Astrocyte of the hippocampus (primary cell): ENCODE measurements around the gene PRTFDC1.
A peak's percentile ranks its signal among the peaks of the same experiment; 100 is the strongest.
"Not testable (repeated sequence)": the region's sequence is repeated elsewhere in the genome, so short reads cannot be mapped to it uniquely, and the experiment has no call there.

Source experiments
- DNase-seq: peaks from one replicate; pipeline ENCODE4 v3.0.0; 2011; ENCODE audit warnings: low read depth, low spot score

PRTFDC1 gene

DNA sequence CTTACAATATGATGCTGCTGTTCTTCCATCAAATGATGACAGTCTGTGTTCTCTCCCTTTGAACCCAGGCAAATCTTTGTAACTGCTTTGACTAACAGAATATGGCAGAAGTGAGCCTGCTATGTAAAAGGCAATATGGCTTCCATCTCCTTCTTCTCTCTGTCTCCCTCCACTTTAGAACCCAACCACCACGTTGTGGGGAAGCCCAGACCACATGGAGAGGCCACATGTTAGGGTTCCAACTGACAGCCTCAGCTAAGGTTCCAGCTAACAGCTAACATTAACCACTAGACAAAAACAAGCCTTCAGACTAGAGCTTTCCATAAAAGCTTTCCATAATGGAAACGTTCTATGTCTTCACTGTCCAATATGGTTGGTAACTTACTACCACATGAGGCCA lies 107.7 kb downstream of the PRTFDC1 start:
- DNase-seq, result no peak

DNA sequence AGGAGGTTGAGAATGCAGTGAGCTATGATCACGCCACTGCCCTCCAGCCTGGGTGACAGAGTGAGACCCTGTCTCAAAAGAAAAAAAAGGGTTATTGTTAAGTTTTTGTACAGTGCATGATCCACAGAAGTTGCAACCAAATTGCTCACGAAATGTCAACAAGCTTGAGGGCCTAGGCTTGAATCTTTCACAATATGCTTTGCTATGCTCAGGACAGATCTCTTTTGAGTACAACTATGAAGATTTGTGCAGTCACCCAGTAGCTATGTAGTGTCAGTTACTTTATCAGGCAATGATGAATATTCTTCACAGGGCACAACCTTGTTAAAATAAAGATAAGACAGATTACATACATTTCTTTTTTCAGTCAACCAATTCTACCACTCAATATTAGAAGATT lies 109.2 kb downstream of the PRTFDC1 start:
- no peak for DNase-seq

DNA sequence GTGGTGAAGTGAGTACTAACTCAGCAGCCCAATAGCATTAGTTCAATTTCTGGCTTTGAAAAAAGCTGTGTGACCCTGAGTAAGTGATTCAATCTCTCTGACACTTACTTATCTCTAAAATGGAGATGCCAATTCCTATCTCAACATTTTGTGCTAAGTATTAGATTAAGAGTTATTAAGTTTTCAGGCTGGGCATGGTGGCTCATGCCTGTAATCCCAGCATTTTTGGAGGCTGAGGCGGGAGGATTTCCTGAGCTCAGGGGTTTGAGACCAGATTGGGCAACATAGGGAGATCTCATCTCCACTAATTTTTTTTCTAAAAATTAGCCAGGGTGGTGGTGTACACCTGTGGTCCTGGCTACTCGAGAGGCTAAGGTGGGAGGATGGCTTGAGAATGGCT lies 109.5 kb downstream of the PRTFDC1 start:
- DNase-seq, result no peak

DNA sequence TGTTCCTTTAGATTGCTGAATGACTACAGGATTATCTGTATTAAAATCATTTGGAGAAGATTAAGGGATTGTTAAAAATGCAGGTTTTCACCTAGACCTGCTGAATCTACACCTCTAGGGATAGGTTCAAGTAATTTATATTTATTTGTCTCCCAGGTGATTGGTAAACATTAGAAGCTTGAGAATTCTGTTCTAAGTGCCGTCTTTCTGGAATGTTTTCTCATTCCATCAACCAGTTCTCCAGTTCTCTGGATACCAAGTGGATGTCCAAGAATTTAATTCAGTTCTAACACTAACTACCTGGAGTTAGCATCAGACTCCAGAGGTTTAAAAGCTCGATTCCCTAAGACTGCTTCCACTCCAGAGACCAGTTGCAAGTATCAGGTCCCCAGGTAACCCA lies 110.9 kb downstream of the PRTFDC1 start:
- DNase-seq, result no peak

DNA sequence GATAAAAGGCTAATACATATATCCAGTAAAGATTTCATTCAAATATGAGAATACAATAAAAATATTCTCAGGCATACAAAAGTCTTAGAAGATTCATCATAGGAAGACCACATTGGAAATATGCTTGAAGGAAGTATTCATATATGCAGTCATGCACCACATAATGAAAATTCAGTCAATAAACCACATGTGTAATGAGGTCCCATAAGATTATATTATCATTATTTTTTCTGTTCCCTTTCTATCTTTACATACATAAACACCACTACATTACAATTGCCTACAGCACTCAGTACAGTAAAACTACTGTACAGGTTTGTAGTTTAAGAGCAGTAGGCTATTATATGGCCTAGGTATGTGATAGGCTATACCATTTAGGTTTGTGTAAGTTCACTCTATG lies 111.6 kb downstream of the PRTFDC1 start:
- DNase-seq, result no peak

GRCh38 chr10:24837781-24838180 lies 114.6 kb downstream of the PRTFDC1 start:
- DNase-seq, result not testable (repeated sequence)

GRCh38 chr10:24834869-24835268 lies 117.5 kb downstream of the PRTFDC1 start:
- DNase-seq, result no peak

GRCh38 chr10:24826009-24826408 lies 126.4 kb downstream of the PRTFDC1 start:
- DNase-seq, result peak; percentile 53

DNA sequence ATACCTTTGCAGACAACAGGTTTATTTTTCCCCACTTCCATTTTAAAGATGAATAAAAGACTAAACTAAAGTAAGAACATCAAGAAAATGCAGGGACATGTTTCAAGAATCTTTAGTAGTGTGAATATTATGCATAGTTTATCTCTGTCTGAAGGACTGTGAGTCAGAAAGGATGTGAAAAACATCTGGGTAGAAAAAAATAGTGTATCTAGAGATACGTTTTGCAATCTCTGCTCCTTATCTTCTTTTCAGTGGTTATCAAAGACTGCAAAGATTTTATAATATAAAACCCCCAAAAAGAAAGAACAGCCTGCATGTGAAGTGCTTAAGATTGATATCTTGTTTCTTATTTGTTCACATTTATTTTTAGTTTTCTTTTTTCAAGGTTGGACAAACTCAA lies 126.9 kb downstream of the PRTFDC1 start:
- no peak for DNase-seq

GRCh38 chr10:24824536-24824935 lies 127.9 kb downstream of the PRTFDC1 start:
- no peak for DNase-seq

- no peak for DNase-seq
Measured at GRCh38 chr10:24824124-24824523, 128.3 kb downstream of the PRTFDC1 start.

- DNase-seq, result no peak
Measured at GRCh38 chr10:24822590-24822989, 129.8 kb downstream of the PRTFDC1 start.

DNA sequence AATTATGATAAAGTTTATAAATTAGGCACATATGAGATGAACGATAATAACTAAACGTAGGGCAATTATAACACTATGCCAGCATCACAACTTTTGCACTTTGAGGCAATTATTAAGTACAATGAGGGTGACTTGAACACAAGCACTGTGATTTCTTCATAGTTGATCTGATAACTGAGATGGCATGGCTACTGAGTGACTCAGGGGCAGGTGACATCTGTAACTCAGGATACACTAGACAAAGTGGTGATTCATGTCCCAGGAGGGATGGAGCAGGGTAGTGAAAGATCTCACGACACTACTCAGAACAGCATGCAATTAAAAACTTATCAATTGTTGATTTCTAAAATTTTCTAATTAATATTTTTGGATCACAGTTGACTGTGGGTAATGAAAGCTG lies 130.4 kb downstream of the PRTFDC1 start:
- no peak for DNase-seq

DNA sequence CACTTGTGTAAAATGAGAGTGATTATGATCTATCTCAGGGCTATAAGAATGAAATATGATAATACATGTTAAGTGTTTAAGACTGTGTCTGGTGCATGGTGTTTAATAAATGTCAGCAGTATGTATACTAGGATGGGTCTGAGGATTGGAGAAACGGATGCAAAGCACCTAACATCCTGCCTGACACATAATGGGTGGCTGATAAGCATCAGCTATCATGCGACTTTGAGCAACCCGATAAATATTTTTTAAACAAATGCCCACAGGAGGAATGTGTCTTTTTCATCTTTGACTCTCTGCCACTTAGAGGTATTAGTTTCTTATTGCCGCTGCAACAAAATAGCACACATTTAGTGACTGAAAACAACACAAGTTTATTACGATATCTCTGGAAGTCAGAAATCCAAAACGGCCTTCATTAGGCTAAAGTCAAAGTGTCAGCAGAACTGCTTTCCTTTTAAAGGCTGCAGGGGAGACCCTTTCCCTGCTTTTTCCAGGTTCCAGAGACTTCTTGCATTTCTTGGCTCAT lies 135.5 kb downstream of the PRTFDC1 start:
- no peak for DNase-seq

GRCh38 chr10:24814568-24815313 lies 137.7 kb downstream of the PRTFDC1 start:
- peak; percentile 57 for DNase-seq

- DNase-seq, result no peak
Measured at GRCh38 chr10:24813856-24814255, 138.6 kb downstream of the PRTFDC1 start.

DNA sequence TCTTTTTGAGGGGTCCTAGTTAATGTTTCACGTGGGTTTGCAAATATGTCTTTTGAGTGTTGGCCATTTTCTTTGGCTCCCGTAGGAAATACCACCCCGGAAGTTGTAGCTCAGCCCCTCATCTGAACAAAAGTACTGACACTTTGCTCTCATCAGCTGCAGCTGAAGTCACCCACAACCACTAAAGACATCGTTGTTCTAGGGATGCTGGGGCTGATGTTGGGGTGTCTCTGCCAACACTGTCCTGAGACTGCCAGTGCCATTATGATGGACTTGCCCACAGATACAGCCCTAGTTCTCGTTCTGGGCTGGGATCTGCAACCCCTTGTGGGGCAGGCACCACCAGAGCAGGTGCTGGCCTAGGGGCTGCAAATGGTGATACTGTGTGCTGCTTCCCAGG lies 146.1 kb downstream of the PRTFDC1 start:
- DNase-seq, result no peak

GRCh38 chr10:24804956-24805355 lies 147.4 kb downstream of the PRTFDC1 start:
- no peak for DNase-seq

DNA sequence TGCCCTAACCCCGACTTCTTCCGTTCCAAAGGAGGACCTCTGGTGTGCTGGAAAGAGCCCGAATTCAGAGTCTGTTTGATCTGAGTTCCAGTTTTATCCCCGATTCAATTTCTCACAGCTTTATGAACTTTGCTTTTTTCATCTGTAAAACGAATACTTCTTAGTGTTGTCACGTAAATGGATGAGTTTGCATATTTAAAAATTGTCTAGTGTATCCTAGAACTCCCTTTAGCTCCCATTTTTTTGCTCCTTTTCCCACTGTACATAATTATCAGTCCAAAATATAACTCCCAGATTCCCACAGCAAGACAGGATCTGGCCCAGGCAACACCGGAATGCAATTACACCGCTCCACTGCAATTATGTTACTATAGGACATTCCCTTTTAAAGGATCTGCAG lies 148.0 kb downstream of the PRTFDC1 start:
- DNase-seq, result no peak

DNA sequence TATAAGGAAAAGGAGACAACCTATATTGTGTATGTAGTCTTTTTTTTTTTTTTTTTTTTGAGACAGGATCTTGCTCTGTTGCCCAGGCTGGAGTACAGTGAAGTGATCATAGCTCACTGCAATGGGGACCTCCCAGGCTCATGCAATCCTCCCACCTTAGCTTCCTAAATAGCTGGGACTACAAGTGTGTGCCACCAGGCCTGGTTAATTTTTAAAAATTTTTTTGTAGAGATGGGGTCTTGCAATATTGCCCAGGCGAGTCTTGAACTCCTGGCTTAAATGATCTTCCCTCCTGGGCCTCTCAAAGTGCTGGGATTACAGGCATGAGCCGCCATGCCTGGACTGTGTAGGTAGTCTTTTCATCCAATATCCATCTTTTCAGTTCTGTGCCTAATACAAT lies 150.0 kb downstream of the PRTFDC1 start:
- no peak for DNase-seq

- DNase-seq, result no peak
Measured at GRCh38 chr10:24800861-24801260, 151.5 kb downstream of the PRTFDC1 start.
